Measurements from ENCODE around the gene MRPL41.

The MRPL41 gene

GRCh38 chr9:137578518-137579258 is 27.0 kb downstream of the MRPL41 start, which contains the start of gene DPH7:
TSS of gene DPH7 (minus strand) at chr9:137578925. CDS start at chr9:137578777, 148 bp downstream.
- peak; percentile 92 to 95 for DNase-seq
- H3K4me3 ChIP-seq = peak within 1 kb of the TSS; percentile 67 to 79
- intact Hi-C loops (cut with DNase I; ENCODE audit: low total_unique reads) = no loop called here
- no peaks in the 10 kb centered on the region for H3K27me3 ChIP-seq
- no peaks in the 10 kb centered on the region for H3K9me3 ChIP-seq
- H3K27ac ChIP-seq = peak within 1 kb of the TSS; percentile 72 to 75
- peaks cover 26 to 53% (median 47%) of the 10 kb centered on the region in 3 donors for H3K36me3 ChIP-seq
- peak; percentile 88 to 95 for TF ChIP-seq CTCF (IDR thresholded peaks at IDR 0.05)
- peaks cover 0 to 35% (median 19%) of the 10 kb centered on the region in 4 donors for H3K4me1 ChIP-seq

GRCh38 chr9:137579259-137579604 is 27.6 kb downstream of the MRPL41 start:
- H3K27ac ChIP-seq = peak overlapping the region; percentile 72 to 75
- peaks cover 26 to 53% (median 47%) of the 10 kb centered on the region in 3 donors for H3K36me3 ChIP-seq
- no peaks in the 10 kb centered on the region for H3K27me3 ChIP-seq
- H3K4me1 ChIP-seq = peaks cover 0 to 35% (median 19%) of the 10 kb centered on the region in 4 donors
- H3K4me3 ChIP-seq = peak overlapping the region; percentile 67 to 79
- no peak for DNase-seq
- TF ChIP-seq CTCF (IDR thresholded peaks at IDR 0.05) = no peak
- H3K9me3 ChIP-seq = no peaks in the 10 kb centered on the region
- intact Hi-C loops (cut with DNase I; ENCODE audit: low total_unique reads) = no loop called here

GRCh38 chr9:137580209-137580953 is 28.7 kb downstream of the MRPL41 start:
- Histone ChIP-seq H3K36me3 (peaks cover 19 to 47% (median 45%) of the 10 kb centered on the region in 3 donors), H3K9me3 (no peaks in the 10 kb centered on the region), H3K27ac (no peak overlapping the region), H3K4me3 (no peak overlapping the region), H3K27me3 (no peaks in the 10 kb centered on the region), H3K4me1 (peaks cover 0 to 35% (median 19%) of the 10 kb centered on the region in 4 donors)
- TF ChIP-seq CTCF (IDR thresholded peaks at IDR 0.05) = no peak
- DNase-seq = no peak
- intact Hi-C loops (cut with DNase I; ENCODE audit: low total_unique reads) = no loop called here

GRCh38 chr9:137580954-137581322 is 29.3 kb downstream of the MRPL41 start:
- DNase-seq = no peak
- H3K4me3 ChIP-seq = no peak overlapping the region
- no peaks in the 10 kb centered on the region for H3K9me3 ChIP-seq
- peaks cover 14 to 48% (median 43%) of the 10 kb centered on the region in 3 donors for H3K36me3 ChIP-seq
- H3K27ac ChIP-seq = no peak overlapping the region
- no peaks in the 10 kb centered on the region for H3K27me3 ChIP-seq
- H3K4me1 ChIP-seq = peaks cover 0 to 34% (median 19%) of the 10 kb centered on the region in 4 donors
- no peak for TF ChIP-seq CTCF (IDR thresholded peaks at IDR 0.05)
- intact Hi-C loops (cut with DNase I; ENCODE audit: low total_unique reads) = no loop called here

- no peak for DNase-seq
- H3K27ac ChIP-seq = no peak overlapping the region
- no peaks in the 10 kb centered on the region for H3K9me3 ChIP-seq
- H3K4me3 ChIP-seq = no peak overlapping the region
- TF ChIP-seq CTCF (IDR thresholded peaks at IDR 0.05) = no peak
- intact Hi-C loops (cut with DNase I; ENCODE audit: low total_unique reads) = no loop called here
- H3K36me3 ChIP-seq = peaks cover 15 to 55% (median 43%) of the 10 kb centered on the region in 3 donors
- H3K27me3 ChIP-seq = no peaks in the 10 kb centered on the region
- peaks cover 0 to 27% (median 16%) of the 10 kb centered on the region in 4 donors for H3K4me1 ChIP-seq
These were observed 29.9 kb downstream of the MRPL41 start for GRCh38 chr9:137581361-137582285.
